CD14-positive monocyte (primary cell): Measurements from ENCODE around the gene NFS1. TPM values are rescaled to one million over a fixed set of nuclear protein-coding genes. Genes with fewer than 3 reads are reported as not detected.
A peak's percentile ranks its signal among the peaks of the same experiment; 100 is the strongest.

Experiments used
- DNase-seq, 3 donors: peaks; one replicate each; pipeline ENCODE4 v3.0.0-alpha.2; 2011 to 2022
- H2AFZ ChIP-seq: 2 replicates; pipeline ENCODE4 v1.6.0; 2012; ENCODE audit warnings: mild to moderate bottlenecking, low read depth, low read length, inconsistent platforms; ENCODE audit not compliant: insufficient read depth, poor library complexity, severe bottlenecking
- H3K27ac ChIP-seq, 2 donors: 1 replicate in 1 of 2; 2 replicates in 1 of 2; pipeline ENCODE4 v1.5.1; 2012 to 2013; ENCODE audit warnings: low read length in 2 of 2, control low read depth in 1 of 2, inconsistent platforms in 1 of 2, low read depth in 1 of 2, mild to moderate bottlenecking in 1 of 2
- H3K27me3 ChIP-seq, 2 donors: one replicate each; pipeline versions ENCODE4 v1.6.0 to v1.6.1; 2011 to 2013; ENCODE audit warnings: low read length in 2 of 2; ENCODE audit not compliant: control insufficient read depth in 2 of 2, insufficient read depth in 2 of 2
- H3K36me3 ChIP-seq, 2 donors: replicated peaks in 1 of 2; 1 replicate in 1 of 2; 2 replicates in 1 of 2; pipeline versions ENCODE4 v1.5.1 to v1.6.1; 2012 to 2013; ENCODE audit warnings: low read length in 2 of 2, control low read depth in 1 of 2, inconsistent platforms in 1 of 2, mild to moderate bottlenecking in 1 of 2; ENCODE audit not compliant: insufficient read depth in 2 of 2, control insufficient read depth in 1 of 2
- H3K4me1 ChIP-seq, 2 donors: 1 replicate in 1 of 2; 2 replicates in 1 of 2; pipeline versions ENCODE4 v1.5.1 to v1.6.1; 2012 to 2013; ENCODE audit warnings: low read length in 2 of 2, control low read depth in 1 of 2, inconsistent platforms in 1 of 2, mild to moderate bottlenecking in 1 of 2, moderate library complexity in 1 of 2; ENCODE audit not compliant: insufficient read depth in 2 of 2, control insufficient read depth in 1 of 2
- H3K4me2 ChIP-seq: replicated peaks from 2 replicates; pipeline ENCODE3; 2012; ENCODE audit warnings: low read length, moderate library complexity, mild to moderate bottlenecking; ENCODE audit not compliant: poor library complexity, severe bottlenecking; ENCODE audit errors: extremely low read depth
- H3K4me3 ChIP-seq, 3 experiments: fragments of 200-600 bp in 1 of 3; sonication (generic) in 1 of 3; replicated peaks in 1 of 3; 1 replicate in 2 of 3; 2 replicates in 1 of 3; pipeline ENCODE4 v1.5.1; 2011 to 2013; ENCODE audit warnings: low read length in 3 of 3, mild to moderate bottlenecking in 3 of 3, control low read depth in 2 of 3, low read depth in 2 of 3, inconsistent platforms in 1 of 3, moderate library complexity in 1 of 3
- H3K79me2 ChIP-seq: 2 replicates; pipeline ENCODE4 v1.6.0; 2012; ENCODE audit warnings: mild to moderate bottlenecking, control low read depth, inconsistent platforms, low read length, moderate library complexity; ENCODE audit not compliant: insufficient read depth
- H3K9ac ChIP-seq: 2 replicates; pipeline ENCODE4 v1.6.0; 2017; ENCODE audit warnings: low read length, mild to moderate bottlenecking; ENCODE audit not compliant: insufficient read depth, poor library complexity, severe bottlenecking
- H3K9me3 ChIP-seq, 2 donors: replicated peaks in 1 of 2; 1 replicate in 1 of 2; 2 replicates in 1 of 2; pipeline versions ENCODE4 v1.5.1 to v1.6.1; 2012 to 2013; ENCODE audit warnings: low read length in 2 of 2, control low read depth in 1 of 2; ENCODE audit not compliant: control insufficient read depth in 1 of 2, insufficient read depth in 1 of 2
- H4K20me1 ChIP-seq: 2 replicates; pipeline ENCODE4 v1.6.0; 2012; ENCODE audit warnings: mild to moderate bottlenecking, low read length, control low read depth, moderate library complexity; ENCODE audit not compliant: insufficient read depth
- H3K27ac Mint-ChIP-seq, 7 donors: one replicate each; pipeline ENCODE4 v1.8.0; 2020; ENCODE audit warnings: mild to moderate bottlenecking in 7 of 7, mixed read lengths in 7 of 7, moderate library complexity in 6 of 7, inconsistent platforms in 2 of 7
- H3K27me3 Mint-ChIP-seq, 3 donors: one replicate each; pipeline ENCODE4 v1.8.0; 2021 to 2022; ENCODE audit warnings: low read depth in 3 of 3, mild to moderate bottlenecking in 3 of 3, mixed read lengths in 3 of 3, moderate library complexity in 3 of 3, inconsistent platforms in 1 of 3
- H3K36me3 Mint-ChIP-seq, 2 donors: one replicate each; pipeline ENCODE4 v1.8.0; 2020; ENCODE audit warnings: mixed read lengths in 2 of 2, inconsistent platforms in 1 of 2, mild to moderate bottlenecking in 1 of 2
- H3K4me1 Mint-ChIP-seq: one replicate; pipeline ENCODE4 v1.8.0; 2020; ENCODE audit warnings: mild to moderate bottlenecking, mixed read lengths
- H3K4me3 Mint-ChIP-seq, 2 donors: one replicate each; pipeline ENCODE4 v1.8.0; 2020; ENCODE audit warnings: mild to moderate bottlenecking in 2 of 2, mixed read lengths in 2 of 2, moderate library complexity in 1 of 2
- H3K9me3 Mint-ChIP-seq, 7 donors: one replicate each; pipeline ENCODE4 v1.8.0; 2020 to 2022; ENCODE audit warnings: mixed read lengths in 7 of 7, mild to moderate bottlenecking in 6 of 7, moderate library complexity in 6 of 7, inconsistent platforms in 2 of 7
- CTCF ChIP-seq: fragments of 200-600 bp; IDR thresholded peaks from one replicate; pipeline ENCODE4 v1.8.0; 2022; ENCODE audit warnings: antibody characterized with exemption, mild to moderate bottlenecking
- WGBS: methylation state at CpG from one replicate; pipeline ENCODE4 v1.1.5; 2013; ENCODE audit warnings: missing lambda C conversion rate; ENCODE audit not compliant: insufficient coverage; 5-methylcytosine and 5-hydroxymethylcytosine counted together
- intact Hi-C, 2 donors: fragments of 100-400 bp; cut with micrococcal nuclease; formaldehyde crosslinking; loops; one replicate each; pipeline versions ENCODE4 v1.15.0 to v1.15.1; 2023
- polyA plus RNA-seq, 3 donors: library from polyadenylated mRNA; depleted of rRNA in 1 of 3; unstranded in 2 of 3; stranded (reverse) in 1 of 3; fragments of 300-500 nt in 2 of 3; fragments of >200 nt in 1 of 3; fragmentation: Illumina TruSeq in 2 of 3; gene quantifications; 1 replicate in 2 of 3; 2 replicates in 1 of 3; pipeline ENCODE4 v1.2.3, GENCODE V29; 2012 to 2021

Gene NFS1
- polyA plus RNA-seq, 3 donors: 18.1 to 21.4 (median 19.2) TPM

- DNase-seq: no peak
- TF ChIP-seq CTCF: no peak
- Histone ChIP-seq H3K9me3 (no peaks in the 10 kb centered on the region), H3K27me3 (no peaks in the 10 kb centered on the region), H3K4me3 (no peak overlapping the region), H3K4me1 (peaks cover 22 to 32% of the 10 kb centered on the region in 2 donors), H3K36me3 (peaks cover 51 to 58% of the 10 kb centered on the region in 2 donors), H3K27ac (peak overlapping the region in 1 of 2 donors; percentile 16), H4K20me1 (peaks cover 72% of the 10 kb centered on the region), H3K9ac (no peak overlapping the region), H3K4me2 (no peak overlapping the region), H3K79me2 (peaks cover 57% of the 10 kb centered on the region), H2AFZ (no peak overlapping the region)
- intact Hi-C loops: loop anchor here in 1 of 2 donors (5.0 kb wide), 1 partner anchor 35 kb away; no protein-coding TSS in a partner anchor
- Mint-ChIP-seq H3K27ac (peak overlapping the region in 6 of 7 donors; percentile 24 to 83 (median 54)), H3K27me3 (peaks cover 0 to 4% (median 3%) of the 10 kb centered on the region in 3 donors), H3K36me3 (peaks cover 51 to 54% of the 10 kb centered on the region in 2 donors), H3K4me3 (no peak overlapping the region), H3K9me3 (no peaks in the 10 kb centered on the region), H3K4me1 (peaks cover 32% of the 10 kb centered on the region)
- WGBS: 80% methylated on average over 10 of the region's 12 CpGs
These were observed 3.1 kb upstream of the NFS1 start for GRCh38 chr20:35702051-35702823.

- peak overlapping the region in 1 of 2 donors; percentile 12 for H3K4me3 Mint-ChIP-seq
- 97% methylated on average over 5 of the region's 7 CpGs for WGBS
- Histone ChIP-seq H3K4me3 (peak overlapping the region in 1 of 3 experiments; percentile 94), H2AFZ (no peak overlapping the region), H3K36me3 (peaks cover 41 to 51% of the 10 kb centered on the region in 2 donors), H3K27me3 (no peaks in the 10 kb centered on the region), H3K79me2 (peaks cover 45% of the 10 kb centered on the region), H4K20me1 (peaks cover 56% of the 10 kb centered on the region), H3K4me2 (peak overlapping the region; percentile 97), H3K27ac (peak overlapping the region in 1 of 2 donors; percentile 91), H3K9ac (no peak overlapping the region), H3K4me1 (peaks cover 22 to 33% of the 10 kb centered on the region in 2 donors), H3K9me3 (no peaks in the 10 kb centered on the region)
- no peaks in the 10 kb centered on the region for H3K9me3 Mint-ChIP-seq
- no peak for DNase-seq
- peak overlapping the region in 4 of 7 donors; percentile 26 to 93 (median 40) for H3K27ac Mint-ChIP-seq
- no peak for TF ChIP-seq CTCF
- H3K4me1 Mint-ChIP-seq: peaks cover 32% of the 10 kb centered on the region
- intact Hi-C loops: loop anchor here in 1 of 2 donors (5.0 kb wide), 1 partner anchor 37 kb away; no protein-coding TSS in a partner anchor
- peaks cover 45 to 49% of the 10 kb centered on the region in 2 donors for H3K36me3 Mint-ChIP-seq
- peaks cover 0 to 4% (median 3%) of the 10 kb centered on the region in 3 donors for H3K27me3 Mint-ChIP-seq
These were observed 1.5 kb upstream of the NFS1 start for GRCh38 chr20:35700625-35701148.
